ENCODE measurements around the gene PROX1. TPM values are rescaled to one million over a fixed set of nuclear protein-coding genes. Genes with fewer than 3 reads are reported as not detected.
"Not testable (repeated sequence)": the region's sequence is repeated elsewhere in the genome, so short reads cannot be mapped to it uniquely, and the experiment has no call there.

Gene PROX1
- total RNA-seq, 4 donors from 2014 or later: 0.15 to 3.8 (median 0.66) TPM

DNA sequence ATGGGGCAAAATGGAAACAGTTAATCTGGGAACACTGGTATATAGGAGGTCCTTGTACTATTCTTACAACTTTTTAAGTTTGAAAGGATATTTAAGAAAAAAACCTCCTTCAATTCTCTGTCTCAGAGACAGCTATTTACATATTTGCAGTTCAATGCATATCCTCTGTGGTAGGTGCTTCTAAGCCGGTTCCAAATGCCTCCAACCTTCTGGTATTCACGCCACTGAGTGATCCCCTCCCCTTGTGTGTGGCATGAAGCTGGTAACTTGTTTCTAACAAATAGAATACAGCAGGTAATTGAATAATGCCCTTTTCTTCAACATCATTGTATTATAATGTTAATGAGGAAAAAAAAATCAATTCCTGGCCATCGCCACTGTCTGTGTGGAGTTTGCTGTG lies 91.2 kb downstream of the PROX1 start:
- 62 to 70% methylated on average over 3 of the region's 3 CpGs for WGBS, 2 donors
- no peak overlapping the region for H3K27ac ChIP-seq
- H3K27me3 ChIP-seq: peaks cover 0 to 15% (median 0%) of the 10 kb centered on the region in 4 donors
- no peaks in the 10 kb centered on the region for H3K36me3 ChIP-seq
- no peaks in the 10 kb centered on the region for H3K4me1 ChIP-seq
- intact Hi-C loops (cut with DNase I): no loop called here
- no peak for DNase-seq
- no peaks in the 10 kb centered on the region for H3K9me3 ChIP-seq
- TF ChIP-seq POLR2A (IDR thresholded peaks at IDR 0.05): no peak
- TF ChIP-seq, protein P1, sequence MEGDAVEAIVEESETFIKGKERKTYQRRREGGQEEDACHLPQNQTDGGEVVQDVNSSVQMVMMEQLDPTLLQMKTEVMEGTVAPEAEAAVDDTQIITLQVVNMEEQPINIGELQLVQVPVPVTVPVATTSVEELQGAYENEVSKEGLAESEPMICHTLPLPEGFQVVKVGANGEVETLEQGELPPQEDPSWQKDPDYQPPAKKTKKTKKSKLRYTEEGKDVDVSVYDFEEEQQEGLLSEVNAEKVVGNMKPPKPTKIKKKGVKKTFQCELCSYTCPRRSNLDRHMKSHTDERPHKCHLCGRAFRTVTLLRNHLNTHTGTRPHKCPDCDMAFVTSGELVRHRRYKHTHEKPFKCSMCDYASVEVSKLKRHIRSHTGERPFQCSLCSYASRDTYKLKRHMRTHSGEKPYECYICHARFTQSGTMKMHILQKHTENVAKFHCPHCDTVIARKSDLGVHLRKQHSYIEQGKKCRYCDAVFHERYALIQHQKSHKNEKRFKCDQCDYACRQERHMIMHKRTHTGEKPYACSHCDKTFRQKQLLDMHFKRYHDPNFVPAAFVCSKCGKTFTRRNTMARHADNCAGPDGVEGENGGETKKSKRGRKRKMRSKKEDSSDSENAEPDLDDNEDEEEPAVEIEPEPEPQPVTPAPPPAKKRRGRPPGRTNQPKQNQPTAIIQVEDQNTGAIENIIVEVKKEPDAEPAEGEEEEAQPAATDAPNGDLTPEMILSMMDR (IDR thresholded peaks at IDR 0.05): no peak
- no peak overlapping the region for H3K4me3 ChIP-seq

DNA sequence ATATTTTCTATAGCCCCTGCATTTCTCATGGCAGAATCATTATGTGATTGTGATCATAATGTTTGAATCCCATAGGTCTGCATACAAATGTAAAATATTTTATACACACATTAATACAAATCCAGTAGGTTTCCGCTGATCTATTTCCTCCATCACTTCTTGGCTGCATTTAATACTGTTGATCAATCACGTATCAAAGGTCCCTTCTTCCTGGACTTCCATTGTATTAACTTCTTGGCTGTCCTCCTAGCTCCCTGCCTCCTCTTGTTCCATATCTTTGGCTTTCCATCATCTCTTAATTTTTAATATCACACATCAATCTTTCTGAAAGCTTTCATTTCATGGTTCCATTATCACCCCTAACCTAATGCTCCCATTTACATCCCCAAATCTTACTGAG lies 97.6 kb downstream of the PROX1 start:
- TF ChIP-seq, protein P1 (IDR thresholded peaks at IDR 0.05): no peak
- no peak for TF ChIP-seq POLR2A (IDR thresholded peaks at IDR 0.05)

DNA sequence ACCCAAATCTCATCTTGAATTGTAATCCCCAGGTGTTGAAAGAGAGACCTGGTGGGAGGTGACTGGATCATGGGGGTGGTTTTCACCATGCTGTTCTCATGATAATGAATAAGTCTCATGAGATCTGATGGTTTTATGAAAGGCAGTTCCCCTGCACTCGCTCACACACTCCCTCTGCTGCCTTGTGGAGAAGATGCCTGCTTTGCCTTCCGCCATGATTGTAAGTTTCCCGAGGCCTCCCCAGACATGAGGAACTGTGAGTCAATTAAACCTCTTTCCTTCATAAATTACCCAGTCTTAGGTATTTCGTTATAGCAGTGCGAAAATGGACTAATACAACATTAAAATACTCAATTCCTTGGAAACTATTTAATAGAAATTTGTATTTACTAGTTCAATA lies 99.2 kb downstream of the PROX1 start:
- H3K36me3 ChIP-seq: no peaks in the 10 kb centered on the region
- WGBS, 2 donors: 82 to 88% methylated on average over 5 of the region's 5 CpGs
- H3K27ac ChIP-seq: no peak overlapping the region
- no peak for DNase-seq
- no peaks in the 10 kb centered on the region for H3K4me1 ChIP-seq
- intact Hi-C loops (cut with DNase I): no loop called here
- H3K4me3 ChIP-seq: no peak overlapping the region
- H3K27me3 ChIP-seq: no peaks in the 10 kb centered on the region
- no peaks in the 10 kb centered on the region for H3K9me3 ChIP-seq
- TF ChIP-seq, protein P1 (IDR thresholded peaks at IDR 0.05): no peak
- no peak for TF ChIP-seq POLR2A (IDR thresholded peaks at IDR 0.05)

More for the DNA sequence above, 97.6 kb downstream of the PROX1 start:
- no peak overlapping the region for H3K4me3 ChIP-seq
- no peaks in the 10 kb centered on the region for H3K36me3 ChIP-seq
- H3K4me1 ChIP-seq: no peaks in the 10 kb centered on the region
- no peak overlapping the region for H3K27ac ChIP-seq
- 69 to 75% methylated on average over 2 of the region's 2 CpGs for WGBS, 2 donors
- no peak for DNase-seq
- H3K27me3 ChIP-seq: no peaks in the 10 kb centered on the region
- intact Hi-C loops (cut with DNase I): no loop called here
- no peaks in the 10 kb centered on the region for H3K9me3 ChIP-seq

DNA sequence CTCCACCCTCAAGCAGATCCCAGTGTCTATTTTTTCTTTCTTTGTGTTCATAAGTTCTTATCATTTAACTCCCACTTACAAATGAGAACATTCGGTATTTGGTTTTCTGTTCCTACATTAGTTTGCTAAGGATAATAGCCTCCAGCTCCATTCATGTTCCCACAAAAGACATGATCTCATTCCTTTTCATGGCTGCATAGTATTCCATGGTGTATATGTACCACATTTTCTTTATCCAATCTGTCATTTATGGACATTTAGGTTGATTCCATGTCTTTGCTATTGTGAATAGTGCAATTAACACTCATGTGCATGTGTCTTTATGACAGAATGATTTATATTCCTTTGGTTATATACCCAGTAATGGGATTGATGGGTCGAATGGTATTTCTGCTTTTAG lies 101.2 kb downstream of the PROX1 start:
- H3K36me3 ChIP-seq; H3K9me3 ChIP-seq; H3K4me3 ChIP-seq; H3K27me3 ChIP-seq; intact Hi-C loops (cut with DNase I); H3K4me1 ChIP-seq; H3K27ac ChIP-seq; DNase-seq: not testable (repeated sequence)
- WGBS, 2 donors: 50 to 85% methylated on average over 2 of the region's 2 CpGs

Measured in esophagus squamous epithelium (tissue), 5 donors.